ENCODE measurements around the gene SPTA1. TPM values are rescaled to one million over a fixed set of nuclear protein-coding genes. Genes with fewer than 3 reads are reported as not detected.

Gene SPTA1
- total RNA-seq, 1 experiment from 2014 or later, result not detected

GRCh38 chr1:158714754-158715153 lies 28.2 kb upstream of the SPTA1 start (continued):
- no peak for TF ChIP-seq CTCF (IDR thresholded peaks at IDR 0.05 in 2 of 3, conservative IDR thresholded peaks at IDR 0.05 in 1 of 3; ENCODE audit: borderline replicate concordance in 1 of 3, insufficient read depth in 1 of 3, low read depth in 2 of 3, low read length in 2 of 3)

- H3K79me2 ChIP-seq (ENCODE audit: insufficient read depth, low read length), result no peaks in the 10 kb centered on the region
- no peak overlapping the region for H3K4me3 ChIP-seq (replicated peaks in 1 of 2; ENCODE audit: low read depth in 1 of 2, low read length in 2 of 2)
- intact Hi-C loops (cut with micrococcal nuclease), result no loop called here
- BruUV-seq (replicated peaks), result no TSS peak
- TF ChIP-seq, protein P1, sequence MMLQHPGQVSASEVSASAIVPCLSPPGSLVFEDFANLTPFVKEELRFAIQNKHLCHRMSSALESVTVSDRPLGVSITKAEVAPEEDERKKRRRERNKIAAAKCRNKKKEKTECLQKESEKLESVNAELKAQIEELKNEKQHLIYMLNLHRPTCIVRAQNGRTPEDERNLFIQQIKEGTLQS (IDR thresholded peaks at IDR 0.05), result no peak
- TF ChIP-seq TCF7L2 (IDR thresholded peaks at IDR 0.05; ENCODE audit: borderline replicate concordance, extremely low read depth, insufficient read depth, insufficient read length) (no peak), RAD21 (IDR thresholded peaks at IDR 0.05; ENCODE audit: low read depth) (no peak), EZH2phosphoT487 (IDR thresholded peaks at IDR 0.05; ENCODE audit: borderline replicate concordance) (no peak), SP1 (IDR thresholded peaks at IDR 0.05; ENCODE audit: low read depth) (no peak), MAX (IDR thresholded peaks at IDR 0.05) (no peak), ELF1 (IDR thresholded peaks at IDR 0.05; ENCODE audit: borderline replicate concordance, low read depth) (no peak), FOSL1 (IDR thresholded peaks at IDR 0.05; ENCODE audit: low read depth) (no peak), POLR2A (IDR thresholded peaks at IDR 0.05; ENCODE audit: borderline replicate concordance, extremely low read depth, insufficient read depth, insufficient read length) (no peak), ZNF274 (IDR thresholded peaks at IDR 0.05; ENCODE audit: low read depth, low read length) (no peak), SIN3A (IDR thresholded peaks at IDR 0.05; ENCODE audit: low read depth) (no peak), ZFX (IDR thresholded peaks at IDR 0.05) (no peak), YY1 (IDR thresholded peaks at IDR 0.05; ENCODE audit: extremely low read depth, insufficient replicate concordance, low read depth, low read length) (no peak), JUND (IDR thresholded peaks at IDR 0.05) (no peak)
- TF ChIP-seq, protein P2, sequence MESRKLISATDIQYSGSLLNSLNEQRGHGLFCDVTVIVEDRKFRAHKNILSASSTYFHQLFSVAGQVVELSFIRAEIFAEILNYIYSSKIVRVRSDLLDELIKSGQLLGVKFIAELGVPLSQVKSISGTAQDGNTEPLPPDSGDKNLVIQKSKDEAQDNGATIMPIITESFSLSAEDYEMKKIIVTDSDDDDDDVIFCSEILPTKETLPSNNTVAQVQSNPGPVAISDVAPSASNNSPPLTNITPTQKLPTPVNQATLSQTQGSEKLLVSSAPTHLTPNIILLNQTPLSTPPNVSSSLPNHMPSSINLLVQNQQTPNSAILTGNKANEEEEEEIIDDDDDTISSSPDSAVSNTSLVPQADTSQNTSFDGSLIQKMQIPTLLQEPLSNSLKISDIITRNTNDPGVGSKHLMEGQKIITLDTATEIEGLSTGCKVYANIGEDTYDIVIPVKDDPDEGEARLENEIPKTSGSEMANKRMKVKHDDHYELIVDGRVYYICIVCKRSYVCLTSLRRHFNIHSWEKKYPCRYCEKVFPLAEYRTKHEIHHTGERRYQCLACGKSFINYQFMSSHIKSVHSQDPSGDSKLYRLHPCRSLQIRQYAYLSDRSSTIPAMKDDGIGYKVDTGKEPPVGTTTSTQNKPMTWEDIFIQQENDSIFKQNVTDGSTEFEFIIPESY (IDR thresholded peaks at IDR 0.05; ENCODE audit: extremely low read depth, insufficient replicate concordance, low read length), result no peak
- TF ChIP-seq, protein P3, sequence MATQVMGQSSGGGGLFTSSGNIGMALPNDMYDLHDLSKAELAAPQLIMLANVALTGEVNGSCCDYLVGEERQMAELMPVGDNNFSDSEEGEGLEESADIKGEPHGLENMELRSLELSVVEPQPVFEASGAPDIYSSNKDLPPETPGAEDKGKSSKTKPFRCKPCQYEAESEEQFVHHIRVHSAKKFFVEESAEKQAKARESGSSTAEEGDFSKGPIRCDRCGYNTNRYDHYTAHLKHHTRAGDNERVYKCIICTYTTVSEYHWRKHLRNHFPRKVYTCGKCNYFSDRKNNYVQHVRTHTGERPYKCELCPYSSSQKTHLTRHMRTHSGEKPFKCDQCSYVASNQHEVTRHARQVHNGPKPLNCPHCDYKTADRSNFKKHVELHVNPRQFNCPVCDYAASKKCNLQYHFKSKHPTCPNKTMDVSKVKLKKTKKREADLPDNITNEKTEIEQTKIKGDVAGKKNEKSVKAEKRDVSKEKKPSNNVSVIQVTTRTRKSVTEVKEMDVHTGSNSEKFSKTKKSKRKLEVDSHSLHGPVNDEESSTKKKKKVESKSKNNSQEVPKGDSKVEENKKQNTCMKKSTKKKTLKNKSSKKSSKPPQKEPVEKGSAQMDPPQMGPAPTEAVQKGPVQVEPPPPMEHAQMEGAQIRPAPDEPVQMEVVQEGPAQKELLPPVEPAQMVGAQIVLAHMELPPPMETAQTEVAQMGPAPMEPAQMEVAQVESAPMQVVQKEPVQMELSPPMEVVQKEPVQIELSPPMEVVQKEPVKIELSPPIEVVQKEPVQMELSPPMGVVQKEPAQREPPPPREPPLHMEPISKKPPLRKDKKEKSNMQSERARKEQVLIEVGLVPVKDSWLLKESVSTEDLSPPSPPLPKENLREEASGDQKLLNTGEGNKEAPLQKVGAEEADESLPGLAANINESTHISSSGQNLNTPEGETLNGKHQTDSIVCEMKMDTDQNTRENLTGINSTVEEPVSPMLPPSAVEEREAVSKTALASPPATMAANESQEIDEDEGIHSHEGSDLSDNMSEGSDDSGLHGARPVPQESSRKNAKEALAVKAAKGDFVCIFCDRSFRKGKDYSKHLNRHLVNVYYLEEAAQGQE (IDR thresholded peaks at IDR 0.05; ENCODE audit: low read depth), result no peak
- no peaks in the 10 kb centered on the region; a peak in 1 of 4 replicates for H3K9me3 ChIP-seq (ENCODE audit: control insufficient read depth in 1 of 2, insufficient read depth in 1 of 2, low read depth in 1 of 2, low read length in 2 of 2)
- no peaks in the 10 kb centered on the region for H3K27me3 ChIP-seq (ENCODE audit: insufficient read depth, low read length)
- RAD21 ChIA-PET (ENCODE audit: low non-redundant PET in 1 of 2, low total read pairs in 2 of 2, uncharacterized antibody in 2 of 2, unreplicated experiment in 2 of 2), result no interaction called here
- CTCF ChIA-PET, result no interaction called here
- no peaks in the 10 kb centered on the region for H3K36me3 ChIP-seq (ENCODE audit: control insufficient read depth in 1 of 2, insufficient read depth in 2 of 2, low read length in 2 of 2)
- no peaks in the 10 kb centered on the region for H3K9me2 ChIP-seq (ENCODE audit: insufficient read depth)
- DNase-seq (ENCODE audit: low read depth, low spot score), result no peak
- no peaks in the 10 kb centered on the region for H3K4me1 ChIP-seq (ENCODE audit: control insufficient read depth in 1 of 2, insufficient read depth in 2 of 2, low read length in 2 of 2)
- H3K9ac ChIP-seq (ENCODE audit: low read length), result no peak overlapping the region
- no peak overlapping the region for H3K4me2 ChIP-seq (ENCODE audit: low read length)
- ATAC-seq, result no peak
- H4K20me1 ChIP-seq (ENCODE audit: insufficient read depth), result no peaks in the 10 kb centered on the region
- H3K27ac ChIP-seq (ENCODE audit: low read depth, low read length), result no peak overlapping the region
- POLR2A ChIA-PET, result no interaction called here
- H2AFZ ChIP-seq (ENCODE audit: low read depth, low read length, poor library complexity, severe bottlenecking), result no peak overlapping the region
Measured at GRCh38 chr1:158711098-158711497, 24.6 kb upstream of the SPTA1 start.
